Inflammatory macrophage treated with lipopolysaccharide for 4 hours (primary cell): ENCODE measurements around the gene ZNF362.

Source experiments
- DNase-seq: peaks from one replicate; pipeline ENCODE4 v3.0.0-alpha.2; 2020

Gene ZNF362

DNA sequence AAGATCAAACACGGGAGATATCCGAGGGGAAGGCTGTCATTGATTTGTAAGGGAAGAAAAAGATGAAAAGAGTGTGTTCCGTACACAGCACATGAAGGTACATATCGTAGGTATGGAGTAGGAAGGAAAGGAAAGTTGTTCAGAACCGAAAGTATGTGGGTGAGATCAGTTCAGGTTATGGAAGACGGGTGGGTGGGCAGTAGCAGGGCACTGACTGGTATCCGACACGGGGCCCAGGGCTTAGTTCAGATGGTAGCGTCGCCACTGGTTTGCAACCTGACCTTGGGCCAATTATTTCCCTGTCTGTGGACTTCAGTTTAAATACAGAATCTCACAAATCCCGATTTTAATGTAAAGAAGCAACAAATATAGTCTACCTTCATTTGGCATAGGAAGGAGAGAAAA, 92.4 kb downstream of the ZNF362 start:
- peak; percentile 51 for DNase-seq

- DNase-seq, result peak; percentile 29
Measured at GRCh38 chr1:33349081-33349759, 92.9 kb downstream of the ZNF362 start.

DNA sequence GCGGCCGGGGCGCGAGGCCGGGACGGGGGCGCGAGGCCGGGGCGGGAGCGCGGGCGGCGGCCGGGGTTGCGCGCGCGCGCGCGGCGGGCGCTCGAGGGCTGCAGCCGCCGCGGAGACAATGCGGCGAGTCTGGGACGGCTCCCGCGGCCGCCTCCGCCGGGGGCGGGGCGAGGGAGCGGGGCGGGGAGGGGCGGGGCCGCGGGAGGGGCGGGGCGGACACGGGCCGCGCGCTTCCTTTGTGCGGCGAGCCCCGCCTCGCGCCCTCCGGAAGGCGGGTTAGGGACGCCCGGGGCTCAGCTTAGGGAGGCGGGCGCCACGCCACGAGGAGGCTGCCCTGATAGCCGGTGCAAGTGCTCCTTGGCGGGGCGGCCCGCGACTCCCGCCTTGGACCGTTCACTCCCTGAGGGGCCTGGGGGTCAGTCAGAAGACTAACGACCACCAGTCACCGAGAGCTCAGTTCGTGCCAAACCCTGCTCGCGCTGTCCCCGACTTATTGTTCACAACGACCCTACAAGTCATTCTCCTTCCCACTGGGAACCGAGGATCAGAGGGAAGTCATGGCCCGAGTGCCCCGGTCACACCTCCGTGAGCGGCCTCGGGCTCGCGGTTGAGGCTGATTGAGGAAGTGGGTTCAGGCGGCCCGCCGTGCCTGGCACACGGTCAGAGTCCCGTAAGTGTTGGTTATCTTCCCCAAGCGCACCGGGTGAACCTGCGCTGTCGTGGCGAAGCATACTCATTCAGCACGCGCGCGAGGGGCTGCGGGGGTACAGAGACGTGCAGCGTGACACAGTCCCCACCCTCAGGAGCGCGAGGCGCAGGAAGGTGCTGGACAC, 93.7 kb downstream of the ZNF362 start:
- peak; percentile 86 for DNase-seq
